Measurements from ENCODE around the gene PRKAG3.

Gene PRKAG3

DNA sequence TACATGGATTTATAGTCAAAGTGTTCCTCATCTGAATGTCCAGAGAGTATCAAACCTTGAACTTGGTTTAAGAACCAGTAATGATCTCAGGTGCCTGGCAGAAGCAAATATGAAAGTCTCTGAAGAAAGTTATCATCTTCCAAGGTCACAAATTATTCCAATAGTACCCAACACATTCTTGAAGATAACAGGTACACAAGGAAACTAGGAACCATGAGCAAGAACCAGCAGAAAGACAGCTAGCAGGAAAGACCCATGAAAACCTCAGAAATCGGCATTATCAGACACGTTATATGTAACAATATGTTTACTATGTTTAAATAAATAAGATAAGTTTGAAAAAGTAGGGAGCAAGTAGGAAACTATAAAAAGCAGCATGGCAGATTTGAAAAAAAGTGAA is 5.9 kb upstream of the PRKAG3 start:
- DNase-seq: no peak

DNA sequence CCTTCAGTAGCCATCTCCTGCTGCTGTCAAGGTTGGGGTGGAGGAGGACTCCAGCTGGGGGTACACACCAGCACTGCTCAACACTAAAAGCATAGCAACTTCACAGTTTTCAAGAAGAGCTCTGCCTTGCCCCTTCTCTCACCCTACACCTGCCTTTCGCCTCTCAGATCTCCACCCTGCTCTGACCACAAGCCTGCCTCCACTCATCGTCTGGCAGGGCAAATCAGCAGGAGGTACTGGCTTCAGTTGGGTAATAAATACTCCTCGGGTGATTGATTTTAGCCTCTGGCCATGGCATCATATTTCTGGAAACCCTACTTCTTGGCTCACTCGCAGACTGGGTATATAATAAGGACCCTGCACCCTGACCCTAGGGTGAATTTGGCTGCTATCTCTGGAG is 3.1 kb upstream of the PRKAG3 start:
- no peak for DNase-seq

DNA sequence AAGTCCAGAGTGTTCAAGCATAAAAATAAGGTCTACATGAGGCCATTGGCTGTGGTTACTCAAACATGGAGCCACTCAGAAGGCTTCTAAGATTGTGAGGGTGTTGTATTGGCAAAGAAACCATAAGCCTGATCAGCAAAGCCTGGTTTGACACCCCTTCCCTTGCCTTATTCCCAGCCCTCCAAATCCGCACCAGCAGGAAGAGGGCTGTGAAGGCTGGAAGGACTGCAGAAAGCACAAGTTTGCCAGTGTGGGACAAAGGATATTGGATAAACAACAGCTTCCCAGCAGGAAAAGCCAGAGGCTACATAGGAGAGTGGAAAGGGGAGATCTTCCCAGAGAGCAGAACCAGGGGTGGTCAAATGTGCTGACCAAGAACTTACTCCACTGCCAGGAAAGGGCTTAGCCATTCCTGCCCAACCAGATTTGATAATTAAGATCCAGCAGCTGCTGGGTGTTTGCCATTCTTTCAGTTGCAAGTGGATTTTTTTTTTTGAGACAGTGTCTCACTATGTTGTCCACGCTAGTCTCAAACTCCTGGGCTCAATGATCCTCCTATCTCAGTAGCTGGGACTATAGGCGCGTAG is 1.5 kb upstream of the PRKAG3 start:
- no peak for DNase-seq

DNA sequence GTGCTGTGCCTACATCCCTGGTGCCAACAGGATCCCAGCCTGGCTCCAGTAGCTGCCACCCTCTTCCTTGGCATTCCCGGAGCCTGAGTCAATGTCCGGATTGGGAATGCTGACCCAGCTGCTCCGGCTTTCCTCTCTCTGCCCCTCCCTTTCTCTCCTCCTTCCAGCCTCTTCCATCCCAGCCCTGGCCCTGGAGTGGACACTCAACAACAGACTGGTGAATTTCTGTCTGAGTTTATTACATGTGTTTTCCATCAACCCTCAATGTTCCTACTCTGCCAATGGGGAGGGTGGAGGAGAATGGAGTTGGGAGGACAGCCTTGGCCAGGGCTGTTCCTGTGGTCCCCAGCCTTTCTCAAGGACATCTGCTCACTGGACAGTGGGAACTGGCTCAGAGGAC is 917 bp upstream of the PRKAG3 start:
- no peak for DNase-seq

DNA sequence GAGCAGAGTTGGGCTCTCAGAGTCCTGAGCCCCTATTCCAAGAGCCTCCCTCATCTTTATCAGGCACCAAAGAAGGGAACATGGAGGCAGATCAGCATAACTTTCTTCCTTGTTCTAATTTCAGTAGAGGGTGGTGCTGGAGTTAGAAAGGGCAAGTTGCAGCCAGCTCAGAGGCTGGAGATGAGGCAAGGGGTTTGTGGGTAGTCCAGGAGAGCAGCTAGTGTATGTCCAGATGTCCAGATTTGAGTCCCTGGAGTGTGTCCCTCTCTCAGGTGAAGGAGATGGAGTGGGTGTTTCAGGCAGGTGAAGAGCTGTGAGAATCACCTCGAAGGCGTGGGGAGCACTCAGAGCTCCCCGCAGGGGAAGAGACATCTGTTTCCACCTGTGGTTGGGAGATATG is 478 bp upstream of the PRKAG3 start:
- no peak for DNase-seq

- no peak for DNase-seq
Measured at GRCh38 chr2:218830526-218831306, 887 bp downstream of the PRKAG3 start.

- DNase-seq: peak; percentile 45
Measured at GRCh38 chr2:218829868-218830451, 1.6 kb downstream of the PRKAG3 start.

- no peak for DNase-seq
Measured at GRCh38 chr2:218828477-218828778, 3.2 kb downstream of the PRKAG3 start.

DNA sequence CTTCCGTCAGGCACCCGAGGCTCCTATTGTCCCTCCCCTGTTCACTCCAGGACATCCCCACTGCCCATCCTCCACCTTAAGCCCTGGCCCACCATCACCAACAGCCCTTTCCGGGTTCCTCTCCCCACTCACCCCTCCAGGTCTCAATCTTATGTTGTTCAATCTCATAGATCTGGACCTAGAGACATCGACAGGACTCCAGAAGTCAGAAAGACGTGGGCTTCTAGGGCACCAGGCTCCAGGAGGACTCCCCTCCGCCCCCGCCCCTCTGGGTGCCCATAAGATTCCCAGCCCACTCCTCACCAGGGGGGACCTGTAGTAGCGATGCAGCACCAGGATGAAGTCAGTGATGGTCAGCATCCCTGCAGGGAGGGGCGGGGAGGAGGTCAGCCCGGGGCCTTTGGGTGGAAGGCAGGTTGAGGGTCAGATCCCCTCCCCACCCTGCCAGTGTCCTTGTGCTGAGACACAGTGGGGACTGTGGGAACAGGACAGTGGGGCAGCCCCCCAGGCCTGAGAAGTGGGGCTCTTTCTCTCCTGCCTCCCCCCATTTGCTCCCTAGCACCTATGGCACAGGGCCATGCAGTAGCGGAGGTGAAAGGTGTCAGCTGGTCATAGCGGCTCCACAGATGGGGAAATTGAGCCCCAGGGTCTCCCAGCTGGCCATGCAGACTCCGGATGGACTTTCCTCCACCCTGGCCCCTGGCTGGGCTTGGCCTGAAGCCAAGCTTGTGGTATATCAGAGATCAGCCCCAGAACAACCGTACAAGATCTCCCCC is 3.7 kb downstream of the PRKAG3 start:
- DNase-seq: no peak

DNA sequence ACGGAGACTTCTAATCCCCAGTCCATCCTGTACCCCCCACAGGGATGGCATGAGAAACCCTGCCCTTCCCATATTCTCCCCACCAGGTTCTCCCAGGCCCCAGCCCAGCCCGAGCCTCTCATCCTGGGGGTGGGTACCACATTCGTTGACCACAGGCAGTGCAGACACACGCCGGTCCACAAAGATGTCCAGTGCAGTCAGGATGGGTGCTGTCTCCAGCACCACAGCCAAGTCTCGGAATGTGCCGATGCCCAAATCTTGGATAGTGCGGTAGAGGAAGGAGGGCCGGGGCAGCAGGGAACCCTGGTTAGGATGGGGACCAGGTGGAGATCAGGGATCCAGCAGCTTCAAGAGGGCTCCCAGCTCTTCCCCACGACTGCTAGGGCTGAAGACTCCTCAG is 4.8 kb downstream of the PRKAG3 start:
- no peak for DNase-seq

DNA sequence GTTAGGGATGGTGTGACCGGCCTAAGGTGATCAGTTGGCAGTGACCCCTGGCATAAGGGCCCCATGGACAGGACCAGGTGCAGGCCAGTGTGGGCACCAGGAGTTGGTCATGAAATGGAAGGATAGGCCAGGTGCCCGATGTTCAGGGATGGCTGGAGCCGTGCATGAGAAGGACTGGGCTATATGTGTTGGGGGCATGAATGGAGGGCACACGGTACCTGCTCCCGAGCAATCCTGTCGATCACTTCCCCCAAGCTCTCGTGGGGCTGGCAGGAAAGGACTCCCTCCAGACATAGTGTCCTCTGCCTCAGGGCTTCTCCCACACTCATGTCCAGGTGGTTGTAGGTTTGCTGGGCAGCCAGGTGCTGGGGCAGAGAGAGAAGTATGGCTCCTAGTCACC is 7.6 kb downstream of the PRKAG3 start:
- no peak for DNase-seq

DNA sequence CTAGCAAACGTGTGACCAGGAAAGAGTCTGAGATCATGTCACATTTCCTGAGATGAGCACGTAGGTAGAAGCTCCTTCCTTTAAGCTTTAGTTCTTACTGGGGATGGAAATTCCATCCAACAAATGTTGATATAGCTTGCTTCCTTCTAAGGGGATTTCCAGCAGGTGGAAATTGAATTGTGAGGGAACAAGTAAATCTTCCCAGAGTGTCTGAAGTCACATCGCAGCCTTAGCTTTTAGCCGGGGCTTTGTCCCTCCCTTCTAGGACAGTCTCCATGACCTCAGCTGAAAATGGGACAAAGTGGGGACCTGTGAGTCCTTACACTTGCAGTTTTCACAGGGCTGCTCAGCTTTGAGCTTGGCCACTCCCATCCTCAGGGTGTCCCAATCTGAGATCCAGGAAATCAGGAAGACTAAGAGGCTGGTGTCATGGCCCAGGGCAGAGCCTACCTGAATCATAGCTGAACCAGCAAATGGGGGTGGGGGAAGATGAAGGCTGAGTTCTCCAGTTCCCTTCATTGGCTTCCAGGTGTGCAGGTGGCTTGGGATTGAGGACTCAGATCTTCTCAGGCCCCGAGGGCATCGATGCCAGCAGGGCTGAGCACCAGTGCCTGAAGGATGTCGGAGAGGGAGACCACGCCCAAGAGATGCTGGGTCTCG is 8.3 kb downstream of the PRKAG3 start:
- DNase-seq: no peak

GRCh38 chr2:218822622-218823021 is 9.0 kb downstream of the PRKAG3 start:
- no peak for DNase-seq

GRCh38 chr2:218821605-218822211 is 9.9 kb downstream of the PRKAG3 start:
- DNase-seq: no peak

GRCh38 chr2:218820746-218821369 is 10.7 kb downstream of the PRKAG3 start:
- DNase-seq: no peak

GRCh38 chr2:218819093-218819492 is 12.5 kb downstream of the PRKAG3 start:
- DNase-seq: no peak

- no peak for DNase-seq
Measured at GRCh38 chr2:218816561-218817011, 15.0 kb downstream of the PRKAG3 start.

DNA sequence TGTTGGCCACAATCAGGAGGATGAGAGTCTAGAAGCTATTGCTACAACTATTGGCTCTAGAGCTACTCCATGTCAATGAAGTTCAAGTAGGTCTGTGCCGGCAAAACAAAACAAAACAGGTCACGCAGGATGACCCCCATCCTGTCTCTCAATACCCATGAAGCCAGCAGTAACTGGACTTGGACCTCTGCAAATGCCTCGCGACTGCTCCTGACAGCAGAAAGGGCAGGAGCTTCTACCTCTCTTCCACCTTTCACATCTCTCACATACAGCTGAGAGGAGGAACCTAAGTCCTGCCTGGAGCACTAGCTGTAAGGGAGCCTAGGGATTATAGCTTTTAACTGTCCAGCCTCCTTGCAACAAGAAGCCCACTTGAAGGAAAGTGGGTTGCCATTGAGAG is 16.0 kb downstream of the PRKAG3 start:
- no peak for DNase-seq

- no peak for DNase-seq
Measured at GRCh38 chr2:218815244-218815637, 16.4 kb downstream of the PRKAG3 start.

DNA sequence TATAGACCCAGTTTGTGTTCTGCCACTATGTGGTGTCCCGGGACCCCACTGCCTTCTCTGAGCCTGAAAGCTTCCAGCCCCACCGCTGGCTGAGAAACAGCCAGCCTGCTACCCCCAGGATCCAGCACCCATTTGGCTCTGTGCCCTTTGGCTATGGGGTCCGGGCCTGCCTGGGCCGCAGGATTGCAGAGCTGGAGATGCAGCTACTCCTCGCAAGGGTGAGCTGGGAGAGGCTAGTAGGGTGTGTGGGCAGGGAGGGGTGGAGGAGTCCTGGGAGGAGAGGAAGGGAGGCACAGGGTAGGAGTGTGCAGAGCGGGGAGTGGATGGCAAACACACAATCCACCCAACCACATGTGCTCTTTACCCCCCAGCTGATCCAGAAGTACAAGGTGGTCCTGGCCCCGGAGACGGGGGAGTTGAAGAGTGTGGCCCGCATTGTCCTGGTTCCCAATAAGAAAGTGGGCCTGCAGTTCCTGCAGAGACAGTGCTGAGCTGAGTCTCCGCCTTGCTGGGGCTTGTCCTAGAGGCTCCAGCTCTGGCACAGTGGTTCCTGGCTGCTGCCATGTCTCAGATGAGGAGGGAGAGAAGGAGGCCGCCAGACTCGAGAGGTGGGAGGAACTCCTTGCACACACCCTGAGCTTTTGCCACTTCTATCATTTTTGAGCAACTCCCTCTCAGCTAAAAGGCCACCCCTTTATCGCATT is 16.9 kb downstream of the PRKAG3 start:
- DNase-seq: no peak

DNA sequence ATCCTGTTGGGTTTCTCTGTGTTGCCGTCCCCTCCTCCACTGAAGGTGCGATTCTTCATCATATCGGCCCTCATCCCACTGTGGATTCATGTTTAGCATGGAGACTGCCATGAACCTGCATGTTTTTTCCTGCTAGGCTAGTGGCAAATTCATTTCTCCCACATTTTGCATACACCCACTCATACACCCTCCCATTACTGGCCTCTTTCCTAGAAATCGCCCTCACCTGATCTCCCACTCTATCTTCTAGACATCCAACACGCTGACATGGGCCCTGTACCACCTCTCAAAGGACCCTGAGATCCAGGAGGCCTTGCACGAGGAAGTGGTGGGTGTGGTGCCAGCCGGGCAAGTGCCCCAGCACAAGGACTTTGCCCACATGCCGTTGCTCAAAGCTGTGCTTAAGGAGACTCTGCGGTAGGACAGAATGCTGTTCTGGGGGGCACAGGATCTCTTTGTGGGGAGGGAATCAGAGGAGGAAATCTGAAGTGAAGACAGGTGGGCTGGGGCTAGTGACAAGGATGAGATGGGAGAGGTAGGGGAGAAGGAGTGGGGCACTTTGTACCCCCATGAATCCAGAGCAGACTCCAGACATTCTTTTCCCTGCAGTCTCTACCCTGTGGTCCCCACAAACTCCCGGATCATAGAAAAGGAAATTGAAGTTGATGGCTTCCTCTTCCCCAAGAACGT is 17.7 kb downstream of the PRKAG3 start:
- no peak for DNase-seq

Data from COR-L47 (cell line).